ENCODE results near the gene COMP. TPM values are rescaled to one million over a fixed set of nuclear protein-coding genes. Genes with fewer than 3 reads are reported as not detected.

The COMP gene
- total RNA-seq, 1 experiment from 2014 or later: 0.13 TPM

DNA sequence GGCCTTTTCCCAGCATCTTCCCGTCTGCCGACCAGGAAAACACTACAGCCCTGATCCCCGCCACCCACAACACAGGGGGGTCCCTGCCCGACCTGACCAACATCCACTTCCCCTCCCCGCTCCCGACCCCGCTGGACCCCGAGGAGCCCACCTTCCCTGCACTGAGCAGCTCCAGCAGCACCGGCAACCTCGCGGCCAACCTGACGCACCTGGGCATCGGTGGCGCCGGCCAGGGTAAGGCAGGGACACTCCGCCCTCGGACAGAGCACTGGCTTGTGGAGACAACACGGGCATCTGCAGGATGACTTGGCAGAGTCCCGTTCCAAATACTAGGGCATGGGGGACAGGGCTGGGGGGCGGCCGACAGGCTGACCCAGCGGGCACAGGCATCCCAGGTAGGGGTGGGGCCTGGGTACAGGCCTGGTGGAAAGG lies 31.1 kb downstream of the COMP start:
- POLR2A ChIA-PET: no interaction called here
- H3K27ac Mint-ChIP-seq: no peak overlapping the region
- no peaks in the 10 kb centered on the region for H3K9me3 Mint-ChIP-seq
- no peak for DNase-seq (ENCODE audit: low spot score)
- no peak for ATAC-seq
- CTCF ChIA-PET: interaction anchor here (0.5 to 1.2 kb wide), 3 partner anchors 30 to 290 kb away, joined by 3 to 5 read pairs (median 4); no protein-coding TSS in a partner anchor
- H3K27me3 Mint-ChIP-seq (ENCODE audit: low read depth): peaks cover 37% of the 10 kb centered on the region
- H3K36me3 Mint-ChIP-seq: no peaks in the 10 kb centered on the region
- H3K4me1 Mint-ChIP-seq: peaks cover 2% of the 10 kb centered on the region; the same call in 1 of the 2 replicates
- TF ChIP-seq ZNF416 (CRISPR knock-in tag; IDR thresholded peaks at IDR 0.05): no peak
- TF ChIP-seq SMAD3 (CRISPR knock-in tag; IDR thresholded peaks at IDR 0.05; ENCODE audit: borderline replicate concordance): no peak
- no peak for TF ChIP-seq HMGA2 (CRISPR knock-in tag; IDR thresholded peaks at IDR 0.05)
- TF ChIP-seq MLX (CRISPR knock-in tag; IDR thresholded peaks at IDR 0.05): no peak
- TF ChIP-seq, protein P1, sequence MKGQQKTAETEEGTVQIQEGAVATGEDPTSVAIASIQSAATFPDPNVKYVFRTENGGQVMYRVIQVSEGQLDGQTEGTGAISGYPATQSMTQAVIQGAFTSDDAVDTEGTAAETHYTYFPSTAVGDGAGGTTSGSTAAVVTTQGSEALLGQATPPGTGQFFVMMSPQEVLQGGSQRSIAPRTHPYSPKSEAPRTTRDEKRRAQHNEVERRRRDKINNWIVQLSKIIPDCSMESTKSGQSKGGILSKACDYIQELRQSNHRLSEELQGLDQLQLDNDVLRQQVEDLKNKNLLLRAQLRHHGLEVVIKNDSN (CRISPR knock-in tag; IDR thresholded peaks at IDR 0.05): no peak
- TF ChIP-seq ZNF423 (CRISPR knock-in tag; IDR thresholded peaks at IDR 0.05): no peak
- TF ChIP-seq ATF2 (CRISPR knock-in tag; IDR thresholded peaks at IDR 0.05; ENCODE audit: borderline replicate concordance, low read depth): no peak
- TF ChIP-seq, protein P2, sequence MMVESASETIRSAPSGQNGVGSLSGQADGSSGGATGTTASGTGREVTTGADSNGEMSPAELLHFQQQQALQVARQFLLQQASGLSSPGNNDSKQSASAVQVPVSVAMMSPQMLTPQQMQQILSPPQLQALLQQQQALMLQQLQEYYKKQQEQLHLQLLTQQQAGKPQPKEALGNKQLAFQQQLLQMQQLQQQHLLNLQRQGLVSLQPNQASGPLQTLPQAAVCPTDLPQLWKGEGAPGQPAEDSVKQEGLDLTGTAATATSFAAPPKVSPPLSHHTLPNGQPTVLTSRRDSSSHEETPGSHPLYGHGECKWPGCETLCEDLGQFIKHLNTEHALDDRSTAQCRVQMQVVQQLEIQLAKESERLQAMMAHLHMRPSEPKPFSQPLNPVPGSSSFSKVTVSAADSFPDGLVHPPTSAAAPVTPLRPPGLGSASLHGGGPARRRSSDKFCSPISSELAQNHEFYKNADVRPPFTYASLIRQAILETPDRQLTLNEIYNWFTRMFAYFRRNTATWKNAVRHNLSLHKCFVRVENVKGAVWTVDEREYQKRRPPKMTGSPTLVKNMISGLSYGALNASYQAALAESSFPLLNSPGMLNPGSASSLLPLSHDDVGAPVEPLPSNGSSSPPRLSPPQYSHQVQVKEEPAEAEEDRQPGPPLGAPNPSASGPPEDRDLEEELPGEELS (CRISPR knock-in tag; IDR thresholded peaks at IDR 0.05): no peak
- TF ChIP-seq JUN (CRISPR knock-in tag; IDR thresholded peaks at IDR 0.05): no peak
- TF ChIP-seq CDX4 (CRISPR knock-in tag; IDR thresholded peaks at IDR 0.05; ENCODE audit: borderline replicate concordance): no peak
- TF ChIP-seq, protein P3, sequence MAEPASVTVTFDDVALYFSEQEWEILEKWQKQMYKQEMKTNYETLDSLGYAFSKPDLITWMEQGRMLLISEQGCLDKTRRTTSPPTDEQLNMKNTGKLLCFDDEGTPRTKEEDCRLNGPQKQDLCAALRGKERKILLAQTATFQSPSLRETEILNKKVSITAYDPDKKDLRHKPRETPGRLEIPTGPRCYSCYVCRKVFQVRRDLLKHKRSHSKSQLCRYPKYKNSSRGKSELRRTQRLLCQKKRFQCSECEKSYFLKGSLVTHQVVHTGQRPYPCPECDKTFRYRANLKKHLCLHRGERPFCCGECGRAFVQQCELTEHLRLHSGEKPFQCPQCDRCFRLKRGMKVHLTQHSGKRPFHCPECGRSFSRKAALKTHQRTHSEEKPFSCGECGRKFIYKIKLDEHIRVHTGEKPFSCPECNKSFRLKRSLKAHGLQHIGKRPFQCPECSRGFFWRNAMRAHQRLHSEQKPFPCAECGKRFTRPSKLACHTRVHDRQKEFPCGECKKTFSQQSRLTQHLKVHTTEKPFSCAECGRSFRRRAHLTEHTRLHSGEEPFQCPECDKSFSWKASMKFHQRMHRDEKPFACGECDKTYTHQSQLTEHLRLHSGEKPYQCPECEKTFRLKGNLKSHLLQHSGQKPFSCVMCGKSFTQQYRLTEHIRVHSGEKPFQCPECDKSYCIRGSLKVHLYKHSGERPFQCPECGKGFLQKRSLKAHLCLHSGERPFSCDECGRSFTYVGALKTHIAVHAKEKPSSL (CRISPR knock-in tag; conservative IDR thresholded peaks at IDR 0.05): no peak
- TF ChIP-seq, protein P4, sequence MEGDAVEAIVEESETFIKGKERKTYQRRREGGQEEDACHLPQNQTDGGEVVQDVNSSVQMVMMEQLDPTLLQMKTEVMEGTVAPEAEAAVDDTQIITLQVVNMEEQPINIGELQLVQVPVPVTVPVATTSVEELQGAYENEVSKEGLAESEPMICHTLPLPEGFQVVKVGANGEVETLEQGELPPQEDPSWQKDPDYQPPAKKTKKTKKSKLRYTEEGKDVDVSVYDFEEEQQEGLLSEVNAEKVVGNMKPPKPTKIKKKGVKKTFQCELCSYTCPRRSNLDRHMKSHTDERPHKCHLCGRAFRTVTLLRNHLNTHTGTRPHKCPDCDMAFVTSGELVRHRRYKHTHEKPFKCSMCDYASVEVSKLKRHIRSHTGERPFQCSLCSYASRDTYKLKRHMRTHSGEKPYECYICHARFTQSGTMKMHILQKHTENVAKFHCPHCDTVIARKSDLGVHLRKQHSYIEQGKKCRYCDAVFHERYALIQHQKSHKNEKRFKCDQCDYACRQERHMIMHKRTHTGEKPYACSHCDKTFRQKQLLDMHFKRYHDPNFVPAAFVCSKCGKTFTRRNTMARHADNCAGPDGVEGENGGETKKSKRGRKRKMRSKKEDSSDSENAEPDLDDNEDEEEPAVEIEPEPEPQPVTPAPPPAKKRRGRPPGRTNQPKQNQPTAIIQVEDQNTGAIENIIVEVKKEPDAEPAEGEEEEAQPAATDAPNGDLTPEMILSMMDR (IDR thresholded peaks at IDR 0.05): no peak
- TF ChIP-seq RELA (CRISPR knock-in tag; IDR thresholded peaks at IDR 0.05; ENCODE audit: borderline replicate concordance): no peak
- no peak for TF ChIP-seq CREM (CRISPR knock-in tag; IDR thresholded peaks at IDR 0.05)
- no peak for TF ChIP-seq PRRX2 (CRISPR knock-in tag; IDR thresholded peaks at IDR 0.05)
- H3K4me3 Mint-ChIP-seq: no peak overlapping the region

Measured in WTC11 (cell line).